CD4-positive, alpha-beta T cell treated with Interleukin-10 for 1 hour (primary cell): Measurements from ENCODE around the gene MITF.

Experiments used
- DNase-seq: peaks from one replicate; pipeline ENCODE4 v3.0.0-alpha.2; 2020

Gene MITF

DNA sequence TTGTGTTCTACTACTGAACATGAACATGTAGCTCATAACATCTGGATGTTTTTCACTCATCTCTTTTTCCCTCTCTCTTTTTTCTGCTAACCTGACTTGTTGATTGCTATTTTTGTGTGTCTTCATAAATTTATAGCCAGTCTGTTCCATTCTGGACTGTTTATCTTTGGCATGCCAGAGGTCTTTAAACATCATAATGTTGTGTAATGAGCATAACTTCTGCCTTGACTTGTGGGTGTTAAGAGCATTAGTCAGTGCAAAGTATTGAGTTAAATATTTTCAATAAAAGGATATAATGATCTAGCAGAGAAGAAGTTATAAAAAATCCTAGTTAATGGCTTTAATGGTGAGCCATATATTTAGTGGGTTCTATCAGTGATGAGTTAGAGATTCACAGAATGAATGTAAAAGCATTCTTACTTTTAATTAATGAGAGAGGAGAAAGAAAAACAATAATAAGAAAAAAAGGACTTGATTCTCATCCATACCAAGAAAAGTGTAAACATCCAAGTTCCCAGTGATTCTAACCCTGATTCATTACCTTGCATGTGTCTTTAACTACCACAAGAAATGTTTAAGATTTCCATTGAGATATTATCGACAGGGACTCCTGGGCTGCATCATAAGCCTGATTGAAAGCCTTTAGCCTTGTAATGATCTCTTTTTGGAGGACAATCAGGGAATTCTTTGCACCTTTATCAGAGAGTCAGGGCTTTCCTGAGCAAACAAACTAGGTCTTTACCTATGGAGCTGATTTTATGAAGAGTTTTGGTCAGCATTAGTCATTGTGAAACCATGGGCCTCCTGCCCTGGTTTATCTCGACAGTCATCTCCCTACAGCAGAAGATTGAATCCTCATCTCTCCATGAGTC is 22.9 kb downstream of the MITF start:
- DNase-seq: no peak

DNA sequence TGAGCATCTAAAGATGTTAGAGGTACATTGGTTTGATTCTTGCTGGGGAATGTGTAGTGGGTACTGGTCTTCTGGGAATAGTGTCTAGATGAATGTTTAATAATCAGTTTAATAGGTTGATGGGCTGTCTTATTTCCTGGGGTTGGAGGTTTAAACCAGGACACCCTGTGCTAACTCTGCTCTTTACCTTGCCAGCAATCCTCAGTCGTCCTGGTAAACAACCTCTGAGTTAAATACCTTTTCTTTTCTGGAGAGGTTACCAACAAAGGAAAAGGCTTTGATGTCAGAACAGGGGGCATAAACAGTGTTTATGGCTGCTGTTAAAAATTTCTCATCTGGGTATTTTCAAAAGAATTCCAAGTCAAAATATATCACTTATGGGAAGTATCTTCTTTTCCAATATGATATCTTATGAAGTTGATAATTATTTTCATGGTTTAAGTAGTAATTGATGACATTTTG is 23.5 kb downstream of the MITF start:
- DNase-seq: no peak

DNA sequence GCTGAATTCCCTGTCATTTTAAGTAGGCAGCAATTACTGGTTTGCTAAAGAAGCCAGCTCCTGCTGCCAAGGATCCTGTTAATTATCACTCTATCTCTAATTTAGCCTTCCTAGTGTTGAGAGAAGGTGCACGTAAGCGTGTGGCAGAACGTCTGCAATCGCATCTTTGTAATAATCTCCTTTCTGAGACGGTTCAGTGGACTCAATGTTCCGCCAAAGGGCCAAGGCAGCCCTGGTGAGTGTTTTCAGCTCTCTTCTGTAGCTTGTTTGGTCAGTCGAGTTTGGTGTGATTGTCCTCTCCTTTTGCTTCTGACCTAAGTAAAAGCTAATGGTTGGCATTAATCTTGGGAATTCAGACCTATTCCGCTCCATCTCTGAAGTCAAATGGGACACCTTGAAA is 24.2 kb downstream of the MITF start:
- DNase-seq: no peak

DNA sequence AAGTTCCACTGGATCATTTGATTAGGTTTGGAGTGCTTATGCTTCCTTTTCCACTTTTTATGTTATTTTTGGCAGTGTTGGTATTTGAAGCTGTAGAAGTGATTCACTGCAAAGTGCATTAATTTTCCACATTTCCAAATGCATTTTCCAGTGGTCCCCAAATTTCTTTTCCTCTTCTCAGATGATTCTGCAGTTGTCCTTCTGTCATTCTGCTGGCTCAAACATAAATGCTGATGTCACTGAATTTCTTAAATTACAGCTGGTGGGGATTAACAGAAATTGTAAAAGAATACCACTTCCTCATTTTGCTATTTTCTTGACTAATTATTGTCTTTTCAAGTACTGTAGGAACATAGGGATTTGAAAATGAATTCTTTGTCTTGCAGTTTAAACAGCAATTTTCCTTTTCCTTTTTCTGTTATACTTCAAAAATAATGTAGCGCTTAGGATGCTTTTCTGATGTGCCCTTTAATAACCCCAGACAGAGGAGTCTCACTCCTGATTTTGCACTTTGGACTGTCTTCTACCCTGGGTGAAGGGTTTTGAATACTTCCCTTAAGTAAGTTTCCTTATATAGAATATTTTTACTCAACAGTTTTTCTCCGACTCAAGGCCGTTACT is 25.0 kb downstream of the MITF start:
- DNase-seq: no peak

- DNase-seq: no peak
These were observed 25.6 kb downstream of the MITF start for GRCh38 chr3:69764861-69765260.

- DNase-seq: no peak
These were observed 27.4 kb downstream of the MITF start for GRCh38 chr3:69766638-69767037.

DNA sequence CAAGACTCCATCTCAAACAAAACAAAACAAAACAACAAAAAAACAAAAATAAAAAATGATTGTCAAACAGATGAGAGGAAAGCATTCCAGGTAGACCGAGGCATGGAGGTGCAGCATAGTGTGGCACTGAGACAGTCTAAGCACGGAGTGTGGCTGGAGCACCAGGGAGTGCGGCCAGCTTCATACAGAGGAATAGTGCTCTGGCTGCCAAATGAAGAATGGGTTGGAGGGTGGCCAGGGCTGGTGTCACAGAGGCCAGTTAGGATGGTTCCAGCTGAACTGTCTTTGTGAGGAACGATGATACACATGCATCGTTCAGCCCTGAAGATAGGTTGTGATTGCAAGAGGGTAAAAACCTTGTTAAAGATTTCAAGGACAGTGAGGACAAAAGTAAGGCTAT is 28.3 kb downstream of the MITF start:
- DNase-seq: no peak

DNA sequence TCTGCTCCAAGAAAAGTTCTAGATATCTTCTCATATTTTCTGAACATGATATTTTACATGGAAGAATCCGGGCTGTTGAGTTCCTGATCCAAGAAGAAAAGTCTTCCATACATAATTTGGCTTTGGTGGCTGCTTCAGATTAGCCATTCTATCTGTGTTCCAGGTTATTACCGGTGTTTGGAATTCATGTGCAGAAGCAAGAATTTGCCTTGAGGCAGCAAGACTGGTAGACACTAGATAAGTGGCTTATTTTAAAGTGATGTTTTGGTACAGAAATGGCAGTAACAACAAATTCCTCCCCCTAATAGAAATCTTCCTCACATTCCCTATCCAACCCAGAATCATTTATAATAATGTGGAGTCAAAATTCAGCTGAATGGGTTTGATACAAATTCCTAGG is 29.2 kb downstream of the MITF start:
- no peak for DNase-seq

- no peak for DNase-seq
These were observed 31.0 kb downstream of the MITF start for GRCh38 chr3:69770219-69770618.

- no peak for DNase-seq
These were observed 31.8 kb downstream of the MITF start for GRCh38 chr3:69770976-69771634.

DNA sequence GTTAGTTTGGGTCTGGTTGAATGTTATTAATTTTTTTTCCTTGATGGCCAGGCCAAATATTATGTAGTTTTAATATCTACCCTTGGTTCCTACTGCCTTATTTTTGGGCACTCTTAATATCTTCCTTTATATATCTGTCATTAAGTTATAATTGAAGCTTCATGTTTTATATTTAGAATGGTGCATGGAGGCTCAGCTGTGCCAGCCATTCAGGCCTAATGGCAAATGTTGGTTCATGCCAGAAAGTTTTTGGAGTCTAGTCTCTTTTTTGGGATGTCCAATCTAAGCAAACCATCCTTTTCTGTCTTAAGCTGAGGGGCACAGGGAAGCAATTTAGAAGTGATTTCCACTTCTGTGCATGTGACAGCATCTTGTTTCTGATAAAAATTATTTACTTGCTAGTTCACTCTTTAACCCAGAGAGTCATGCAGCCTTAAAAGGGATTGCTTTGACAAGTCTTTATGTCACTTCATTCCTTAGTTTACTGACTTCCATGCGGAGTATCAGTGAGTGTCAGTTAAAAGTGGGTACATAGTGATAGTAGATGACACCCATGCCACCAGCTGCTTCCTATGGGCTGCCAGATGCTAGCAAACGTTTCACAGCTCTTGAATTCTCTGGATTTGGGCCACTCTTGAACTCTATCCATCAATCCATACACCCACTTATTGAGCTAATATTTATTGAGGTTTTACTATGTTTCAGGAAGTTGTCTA is 33.0 kb downstream of the MITF start:
- DNase-seq: no peak

GRCh38 chr3:69774029-69774428 is 34.8 kb downstream of the MITF start:
- no peak for DNase-seq

DNA sequence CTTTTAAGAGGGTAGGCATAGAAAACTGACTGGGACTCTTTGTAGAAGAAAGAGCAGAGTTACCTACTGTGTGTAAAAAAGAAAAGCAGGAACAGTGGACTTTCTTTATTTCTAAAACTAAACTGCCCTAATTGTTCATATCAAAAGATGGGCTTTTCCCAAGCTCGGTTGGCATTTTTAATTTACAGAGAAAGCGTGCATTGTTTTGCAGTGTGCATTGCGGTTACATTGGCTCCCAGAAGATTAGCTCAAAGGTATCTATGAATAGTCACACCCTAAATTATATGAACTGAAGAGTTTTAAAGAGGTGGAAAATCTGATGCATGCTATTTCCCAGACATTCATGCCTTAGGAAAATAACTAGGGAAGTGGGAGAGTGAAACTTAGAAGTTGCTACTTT is 36.5 kb downstream of the MITF start:
- no peak for DNase-seq

GRCh38 chr3:69776289-69776688 is 37.0 kb downstream of the MITF start:
- no peak for DNase-seq

DNA sequence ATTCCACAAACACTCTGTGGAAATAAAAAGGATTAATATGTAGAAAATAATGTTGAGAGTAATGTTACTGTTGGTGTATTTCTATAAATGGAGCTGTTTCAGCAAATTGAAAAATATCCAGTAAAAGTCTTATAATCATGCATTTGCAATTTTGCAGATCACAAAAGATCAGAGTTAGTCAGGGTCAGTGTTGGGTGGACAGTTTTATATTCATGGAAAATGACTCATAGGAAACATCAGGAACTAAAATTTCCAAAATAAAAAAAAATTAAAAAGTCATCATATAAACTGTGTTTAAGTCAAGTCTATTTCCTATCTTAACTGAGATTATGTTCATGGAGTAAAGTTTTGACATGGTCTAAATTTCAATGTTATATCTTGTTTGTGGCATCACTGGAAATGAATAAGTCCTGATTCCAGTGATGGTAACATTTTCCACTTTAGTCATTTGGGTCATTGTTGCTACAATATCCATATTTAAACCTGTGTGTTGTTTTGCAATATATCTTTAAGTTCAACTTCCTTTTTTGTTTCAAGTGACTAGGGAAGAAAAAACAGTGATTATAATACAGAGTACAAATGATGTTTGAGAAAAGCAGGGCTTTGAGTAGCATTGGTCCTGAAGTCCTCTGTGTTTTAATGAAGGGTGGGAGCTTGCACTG is 37.8 kb downstream of the MITF start:
- DNase-seq: no peak

DNA sequence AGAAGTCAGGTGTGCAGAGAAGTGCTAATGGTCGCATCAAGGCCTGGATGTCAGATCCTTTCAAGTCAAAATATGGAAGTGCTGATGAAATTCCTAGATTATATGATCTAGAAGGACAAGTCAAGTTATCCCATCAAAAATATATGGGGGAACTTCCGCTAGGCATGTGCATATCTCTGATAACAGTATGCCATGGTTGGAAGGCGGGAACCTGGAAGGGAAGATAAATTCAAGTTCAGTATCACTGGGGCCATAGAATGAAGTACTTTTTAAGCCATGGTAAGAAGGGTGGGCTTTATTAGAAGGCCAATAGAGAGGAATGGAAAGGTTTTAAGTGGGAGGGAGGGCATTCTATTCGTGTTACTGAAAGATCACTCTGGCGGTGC is 38.3 kb downstream of the MITF start:
- no peak for DNase-seq

DNA sequence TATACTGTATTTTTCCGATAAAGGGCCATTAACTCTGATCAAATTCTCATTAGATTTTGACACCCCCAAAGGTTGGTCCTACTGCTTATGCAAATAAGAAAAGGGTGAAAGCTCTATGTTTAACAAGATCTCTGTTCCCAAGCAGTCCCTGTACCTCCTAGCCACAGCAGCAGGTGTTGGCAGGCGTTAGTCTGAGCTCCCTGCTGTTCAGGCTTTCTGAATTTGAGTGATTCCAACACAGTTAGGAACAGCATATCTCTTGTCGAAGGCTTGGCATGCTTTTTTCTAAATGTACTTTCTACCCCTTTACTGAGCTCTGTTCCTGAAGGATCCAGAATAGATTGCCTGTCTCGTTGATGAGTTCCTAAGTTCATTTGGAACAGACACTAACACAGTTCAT is 42.3 kb downstream of the MITF start:
- no peak for DNase-seq

DNA sequence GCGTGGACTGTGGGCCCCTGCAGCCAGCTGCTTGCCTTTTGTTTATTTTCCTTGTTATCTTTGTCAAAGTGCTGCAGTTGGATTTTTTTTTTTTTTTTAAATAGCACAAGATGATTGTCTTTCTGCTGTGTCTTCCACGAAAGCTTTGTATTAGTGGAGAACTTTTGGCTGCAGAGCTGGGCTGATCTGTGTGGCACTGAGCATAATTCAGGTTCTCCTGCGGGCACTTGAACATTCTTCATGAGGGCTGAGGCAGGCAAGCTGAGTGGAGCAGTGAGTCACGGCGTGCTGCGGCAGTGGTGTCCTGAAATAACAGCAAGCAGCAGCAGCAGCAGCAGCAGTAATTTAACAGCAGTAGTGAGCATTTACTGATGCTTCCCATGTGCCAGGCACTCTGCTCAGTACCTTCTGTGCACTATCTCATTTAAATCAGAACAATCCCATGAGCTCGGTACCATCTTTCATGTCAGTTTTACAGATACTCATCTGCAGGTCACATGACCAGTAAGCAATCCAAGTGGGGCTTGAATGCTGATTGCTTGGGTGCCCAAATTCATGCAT is 45.8 kb downstream of the MITF start:
- DNase-seq: no peak

- no peak for DNase-seq
These were observed 46.6 kb downstream of the MITF start for GRCh38 chr3:69785769-69786320.

GRCh38 chr3:69786854-69787253 is 47.6 kb downstream of the MITF start:
- no peak for DNase-seq

GRCh38 chr3:69787436-69788168 is 48.3 kb downstream of the MITF start:
- no peak for DNase-seq
